ENCODE data around the gene CRISP3. TPM values are rescaled to one million over a fixed set of nuclear protein-coding genes. Genes with fewer than 3 reads are reported as not detected.

The CRISP3 gene
- total RNA-seq (2021) (not detected in 2 replicates), Bru-seq, nascent RNA (not detected), BruChase-seq, experiment 1, labeled RNA remaining after a 2-hour chase (not detected), BruChase-seq, experiment 2, labeled RNA remaining after a 6-hour chase (not detected)
- long read RNA-seq: 0 reads

GRCh38 chr6:49744259-49744658 is at the start of gene CRISP3:
CRISP3 (minus strand) TSS chr6:49744388; CDS start chr6:49744367, 21 bp downstream.
- ChIA-PET POLR2A (ENCODE audit: low non-redundant PET) (no interaction called here), CTCF (no interaction called here)
- no peak for DNase-seq (ENCODE audit: low spot score)
- H3K27ac ChIP-seq (ENCODE audit: low read depth, low read length, poor library complexity, severe bottlenecking): no peak within 1 kb of the TSS
- no peaks in the 10 kb centered on the region for H3K36me3 ChIP-seq (ENCODE audit: insufficient read depth, low read length, poor library complexity, severe bottlenecking)
- TF ChIP-seq EZH2 (IDR thresholded peaks at IDR 0.05; ENCODE audit: borderline replicate concordance, low read depth, low read length, poor library complexity, severe bottlenecking) (no peak), CTCF (conservative IDR thresholded peaks at IDR 0.05; ENCODE audit: low read depth, low read length) (no peak)
- BruUV-seq (replicated peaks): no TSS peak
- H3K4me3 ChIP-seq (ENCODE audit: low read depth, low read length, poor library complexity, severe bottlenecking): no peak within 1 kb of the TSS
- peaks cover 2% of the 10 kb centered on the region for H3K27me3 ChIP-seq (replicated peaks; ENCODE audit: insufficient read depth, low read depth, low read length, poor library complexity)
- intact Hi-C loops (cut with micrococcal nuclease; ENCODE audit: unreplicated experiment): no loop called here
- no peaks in the 10 kb centered on the region for H3K9me3 ChIP-seq (ENCODE audit: low read depth, low read length, poor library complexity, severe bottlenecking)
- no peaks in the 10 kb centered on the region for H3K4me1 ChIP-seq (ENCODE audit: insufficient read depth, low read length, poor library complexity, severe bottlenecking)

GRCh38 chr6:49790341-49790740 is 46.2 kb upstream of the CRISP3 start:
- Histone ChIP-seq H3K9me3 (ENCODE audit: low read depth, low read length, poor library complexity, severe bottlenecking) (no peaks in the 10 kb centered on the region), H3K4me3 (ENCODE audit: low read depth, low read length, poor library complexity, severe bottlenecking) (no peak overlapping the region), H3K27ac (ENCODE audit: low read depth, low read length, poor library complexity, severe bottlenecking) (no peak overlapping the region), H3K27me3 (replicated peaks; ENCODE audit: insufficient read depth, low read depth, low read length, poor library complexity) (no peaks in the 10 kb centered on the region), H3K36me3 (ENCODE audit: insufficient read depth, low read length, poor library complexity, severe bottlenecking) (no peaks in the 10 kb centered on the region), H3K4me1 (ENCODE audit: insufficient read depth, low read length, poor library complexity, severe bottlenecking) (no peaks in the 10 kb centered on the region)
- intact Hi-C loops (cut with micrococcal nuclease; ENCODE audit: unreplicated experiment): no loop called here
- ChIA-PET POLR2A (ENCODE audit: low non-redundant PET) (no interaction called here), CTCF (no interaction called here)
- no peak for DNase-seq (ENCODE audit: low spot score)
- no TSS peak for BruUV-seq (replicated peaks)
- TF ChIP-seq CTCF (conservative IDR thresholded peaks at IDR 0.05; ENCODE audit: low read depth, low read length) (no peak), EZH2 (IDR thresholded peaks at IDR 0.05; ENCODE audit: borderline replicate concordance, low read depth, low read length, poor library complexity, severe bottlenecking) (no peak)

GRCh38 chr6:49787176-49787575 is 43.0 kb upstream of the CRISP3 start, which contains the start of gene PGK2:
PGK2 (minus strand) TSS chr6:49787285; CDS start chr6:49787187, 98 bp downstream.
- H3K27me3 ChIP-seq (replicated peaks; ENCODE audit: insufficient read depth, low read depth, low read length, poor library complexity): no peaks in the 10 kb centered on the region
- no peak within 1 kb of the TSS for H3K27ac ChIP-seq (ENCODE audit: low read depth, low read length, poor library complexity, severe bottlenecking)
- ChIA-PET POLR2A (ENCODE audit: low non-redundant PET) (no interaction called here), CTCF (no interaction called here)
- no peak within 1 kb of the TSS for H3K4me3 ChIP-seq (ENCODE audit: low read depth, low read length, poor library complexity, severe bottlenecking)
- intact Hi-C loops (cut with micrococcal nuclease; ENCODE audit: unreplicated experiment): no loop called here
- no TSS peak for BruUV-seq (replicated peaks)
- TF ChIP-seq CTCF (conservative IDR thresholded peaks at IDR 0.05; ENCODE audit: low read depth, low read length): no peak
- TF ChIP-seq EZH2 (IDR thresholded peaks at IDR 0.05; ENCODE audit: borderline replicate concordance, low read depth, low read length, poor library complexity, severe bottlenecking): no peak
- H3K9me3 ChIP-seq (ENCODE audit: low read depth, low read length, poor library complexity, severe bottlenecking): no peaks in the 10 kb centered on the region
- no peaks in the 10 kb centered on the region for H3K36me3 ChIP-seq (ENCODE audit: insufficient read depth, low read length, poor library complexity, severe bottlenecking)
- H3K4me1 ChIP-seq (ENCODE audit: insufficient read depth, low read length, poor library complexity, severe bottlenecking): no peaks in the 10 kb centered on the region
- peak; percentile 9 for DNase-seq (ENCODE audit: low spot score)

Data from A673 (cell line).